Lower lobe of right lung (tissue), 2 donors: ENCODE results near the gene CHD9. TPM values are rescaled to one million over a fixed set of nuclear protein-coding genes. Genes with fewer than 3 reads are reported as not detected.
"Not testable (repeated sequence)": the region's sequence is repeated elsewhere in the genome, so short reads cannot be mapped to it uniquely, and the experiment has no call there.

ENCODE experiments used
- ATAC-seq, 2 donors: fragments of 200-7000 bp; cut with Tn5 transposase; one replicate each; pipeline ENCODE4 v1.9.1; 2020 to 2022; ENCODE audit warnings: mild to moderate bottlenecking in 2 of 2, moderate library complexity in 2 of 2
- DNase-seq: peaks from one replicate; pipeline ENCODE4 v3.0.0-alpha.2; 2020
- H3K27ac ChIP-seq: fragments of 200-600 bp; one replicate; pipeline ENCODE4 v1.8.0; 2022
- H3K27me3 ChIP-seq: fragments of 200-600 bp; one replicate; pipeline ENCODE4 v1.8.0; 2022; ENCODE audit warnings: low read depth
- H3K36me3 ChIP-seq: fragments of 200-600 bp; one replicate; pipeline ENCODE4 v1.8.0; 2022; ENCODE audit warnings: mild to moderate bottlenecking
- H3K4me1 ChIP-seq: fragments of 200-600 bp; one replicate; pipeline ENCODE4 v1.8.0; 2022
- H3K4me3 ChIP-seq: fragments of 200-600 bp; one replicate; pipeline ENCODE4 v1.8.0; 2022; ENCODE audit warnings: mild to moderate bottlenecking
- H3K9me3 ChIP-seq: fragments of 200-600 bp; one replicate; pipeline ENCODE4 v1.8.0; 2022
- CTCF ChIP-seq: fragments of 200-600 bp; IDR thresholded peaks from one replicate; pipeline ENCODE4 v1.8.0; 2022; ENCODE audit warnings: antibody characterized with exemption, mild to moderate bottlenecking
- intact Hi-C: fragments of 100-400 bp; cut with DNase I; formaldehyde crosslinking; loops from one replicate; pipeline ENCODE4 v1.11.0; 2022
- total RNA-seq: library from RNA; stranded (reverse); fragmentation: NEBNext Ultra II Directional; extraction: Animal tissue kit (Norgen Biotek cat#: 25700); gene quantifications from one replicate; pipeline ENCODE4 v1.2.1, GENCODE V29; 2021
- donor health status: DM: no; HTN: yes; CAD: no; lungs with severe emphysema.

The CHD9 gene
- total RNA-seq, 1 donor from 2014 or later: 73.1 TPM

- H3K4me1 ChIP-seq: peaks cover 55% of the 10 kb centered on the region
- no peaks in the 10 kb centered on the region for H3K27me3 ChIP-seq
- no peak for TF ChIP-seq CTCF
- H3K9me3 ChIP-seq: no peaks in the 10 kb centered on the region
- ATAC-seq: peak; percentile 40 to 52
- H3K27ac ChIP-seq: peak overlapping the region; percentile 64
- no peaks in the 10 kb centered on the region for H3K36me3 ChIP-seq
- intact Hi-C loops: no loop called here
- DNase-seq: peak; percentile 63
- H3K4me3 ChIP-seq: no peak overlapping the region
Observed at GRCh38 chr16:53071748-53072301, 17.0 kb downstream of the CHD9 start.

- H3K27ac ChIP-seq: peak overlapping the region; percentile 64
- TF ChIP-seq CTCF: no peak
- no peak for DNase-seq
Observed at GRCh38 chr16:53073022-53073421, 18.2 kb downstream of the CHD9 start.

GRCh38 chr16:53074296-53074695 is 19.5 kb downstream of the CHD9 start:
- DNase-seq, H3K36me3 ChIP-seq, H3K27me3 ChIP-seq, H3K9me3 ChIP-seq, intact Hi-C loops, H3K4me3 ChIP-seq, H3K27ac ChIP-seq, ATAC-seq: not testable (repeated sequence)
- H3K4me1 ChIP-seq: peaks cover 40% of the 10 kb centered on the region

More at GRCh38 chr16:53073022-53073421, 18.2 kb downstream of the CHD9 start:
- Histone ChIP-seq H3K27me3 (no peaks in the 10 kb centered on the region), H3K9me3 (no peaks in the 10 kb centered on the region), H3K36me3 (no peaks in the 10 kb centered on the region), H3K4me1 (peaks cover 53% of the 10 kb centered on the region), H3K4me3 (no peak overlapping the region)
- ATAC-seq: no peak
- intact Hi-C loops: no loop called here

GRCh38 chr16:53075461-53075860 is 20.7 kb downstream of the CHD9 start:
- H3K27me3 ChIP-seq, intact Hi-C loops, ATAC-seq, H3K9me3 ChIP-seq, H3K4me3 ChIP-seq, H3K36me3 ChIP-seq, H3K27ac ChIP-seq, DNase-seq: not testable (repeated sequence)
- peaks cover 40% of the 10 kb centered on the region for H3K4me1 ChIP-seq

GRCh38 chr16:53078247-53078646 is 23.5 kb downstream of the CHD9 start:
- H3K4me3 ChIP-seq: no peak overlapping the region
- no peaks in the 10 kb centered on the region for H3K27me3 ChIP-seq
- H3K27ac ChIP-seq: no peak overlapping the region
- ATAC-seq (no peak), DNase-seq (no peak)
- intact Hi-C loops: no loop called here
- H3K4me1 ChIP-seq: peaks cover 35% of the 10 kb centered on the region
- no peak for TF ChIP-seq CTCF
- no peaks in the 10 kb centered on the region for H3K9me3 ChIP-seq
- no peaks in the 10 kb centered on the region for H3K36me3 ChIP-seq

GRCh38 chr16:53078765-53079485 is 24.1 kb downstream of the CHD9 start:
- Histone ChIP-seq H3K27me3 (no peaks in the 10 kb centered on the region), H3K36me3 (no peaks in the 10 kb centered on the region), H3K27ac (no peak overlapping the region), H3K4me3 (no peak overlapping the region), H3K9me3 (no peaks in the 10 kb centered on the region), H3K4me1 (peaks cover 38% of the 10 kb centered on the region)
- no peak for ATAC-seq
- intact Hi-C loops: no loop called here
- no peak for TF ChIP-seq CTCF
- DNase-seq: no peak
